ENCODE measurements around the gene S100A8.
"Not testable (repeated sequence)": the region's sequence is repeated elsewhere in the genome, so short reads cannot be mapped to it uniquely, and the experiment has no call there.

The S100A8 gene

DNA sequence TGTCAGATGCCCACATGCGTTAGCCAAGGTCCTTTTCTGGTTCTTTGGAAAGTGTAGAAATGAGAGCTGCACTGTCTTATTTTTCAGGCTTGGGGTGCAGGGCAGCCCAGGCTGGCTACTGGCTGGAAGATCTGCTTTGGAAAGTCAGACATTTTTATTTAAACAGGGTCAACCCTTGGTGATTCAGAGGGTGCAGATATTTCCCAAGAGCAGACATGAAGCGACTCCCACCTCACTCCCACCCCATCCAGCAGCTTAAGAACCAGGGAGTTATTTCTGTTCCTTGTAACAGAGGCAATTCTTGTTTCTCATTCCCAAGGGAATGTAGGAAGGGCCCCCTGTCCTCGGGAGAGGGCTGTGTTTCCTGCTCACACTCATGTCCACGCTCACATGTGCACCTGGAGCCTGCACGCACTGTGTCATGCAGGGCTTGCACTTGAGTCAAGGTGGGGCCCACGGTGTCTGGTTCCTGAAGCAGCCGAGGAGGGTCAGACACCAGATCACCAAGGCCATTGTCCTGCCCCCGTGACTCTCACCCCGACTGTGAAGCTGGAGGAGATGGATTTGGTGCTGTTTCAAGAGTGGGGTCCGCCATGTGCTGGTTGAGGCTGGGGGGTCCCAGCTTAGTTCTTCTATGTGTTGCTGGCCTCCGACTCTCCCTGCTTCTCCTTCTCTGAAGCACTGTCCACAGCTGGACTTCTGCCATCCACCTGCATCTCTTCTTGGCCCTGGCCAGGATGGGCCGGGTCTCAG is 26.4 kb upstream of the S100A8 start:
- DNase-seq (ENCODE audit: extremely low read depth in 1 of 2, low read depth in 1 of 2), result no peak

DNA sequence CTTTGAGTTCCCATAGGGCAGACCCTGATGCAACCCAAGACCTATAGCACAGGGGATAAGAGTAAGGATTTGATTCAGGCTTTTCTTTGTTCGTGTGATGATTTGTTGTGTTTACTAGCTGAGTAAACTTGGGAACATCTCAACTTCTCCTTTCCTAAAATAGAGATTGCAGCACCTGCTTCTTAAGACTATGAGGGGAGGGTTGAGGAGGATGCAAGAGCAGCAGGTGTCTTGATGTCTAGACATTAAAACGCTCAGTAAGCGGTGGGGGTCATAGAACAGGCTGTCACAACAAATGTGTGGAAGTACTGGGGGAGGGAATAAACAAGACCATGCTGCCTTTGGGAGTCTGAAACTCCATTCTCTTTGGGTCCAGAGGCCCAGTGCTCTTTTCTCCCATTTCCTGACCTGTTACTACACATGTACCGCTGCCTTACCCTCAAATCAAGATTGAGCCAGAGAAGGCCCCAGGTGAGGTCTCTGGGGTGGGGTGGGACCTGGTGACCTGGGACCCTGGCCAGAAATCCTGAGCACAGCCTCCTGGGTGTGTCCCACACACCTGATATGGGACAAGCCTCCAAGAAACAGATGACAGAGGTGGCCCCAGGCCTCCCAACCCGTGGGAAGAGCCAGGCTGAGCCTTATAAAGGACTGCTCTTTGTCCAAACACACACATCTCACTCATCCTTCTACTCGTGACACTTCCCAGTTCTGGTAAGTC is 25.1 kb upstream of the S100A8 start, which contains the start of gene S100A7A:
TSS of gene S100A7A (plus strand) at position 671 of the 721 bp plus-strand sequence. CDS start 1,563 bp downstream, outside the sequence.
- no peak for DNase-seq (ENCODE audit: extremely low read depth in 1 of 2, low read depth in 1 of 2)

DNA sequence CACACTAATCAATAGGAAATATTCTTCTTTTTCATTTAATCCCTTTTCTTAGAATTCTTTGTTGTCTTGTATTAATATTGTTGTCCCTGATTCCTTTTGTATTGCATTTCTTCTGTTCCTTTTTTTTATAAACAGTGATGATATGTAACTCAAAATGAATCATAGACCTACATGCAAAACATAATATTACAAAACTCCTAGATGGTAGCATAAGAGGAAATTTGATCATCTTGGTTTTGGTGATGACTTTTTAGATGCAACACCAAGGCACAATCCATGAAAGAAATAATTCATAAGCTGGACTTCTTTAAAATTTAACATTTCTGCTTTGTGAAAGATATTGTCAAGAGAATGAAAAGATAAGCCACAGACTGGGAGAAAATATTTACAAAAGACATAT is 23.1 kb upstream of the S100A8 start:
- DNase-seq (ENCODE audit: extremely low read depth in 1 of 2, low read depth in 1 of 2), result not testable (repeated sequence)

DNA sequence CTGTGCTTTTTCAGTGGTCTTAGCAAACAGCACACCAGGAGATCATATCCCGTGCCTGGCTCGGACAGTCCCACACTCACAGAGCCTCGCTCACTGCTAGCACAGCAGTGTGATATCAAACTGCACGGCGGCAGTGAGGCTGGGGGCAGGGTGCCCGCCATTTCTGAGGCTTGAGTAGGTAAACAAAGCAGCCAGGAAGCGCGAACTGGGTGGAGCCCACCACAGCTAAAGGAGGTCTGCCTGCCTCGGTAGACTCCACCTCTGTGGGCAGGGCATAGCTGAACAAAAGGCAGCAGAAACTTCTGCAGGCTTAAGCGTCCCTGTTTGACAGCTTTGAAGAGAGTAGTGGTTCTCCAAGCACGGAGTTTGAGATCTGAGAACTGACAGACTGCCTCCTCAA is 16.4 kb upstream of the S100A8 start:
- not testable (repeated sequence) for DNase-seq (ENCODE audit: extremely low read depth in 1 of 2, low read depth in 1 of 2)

DNA sequence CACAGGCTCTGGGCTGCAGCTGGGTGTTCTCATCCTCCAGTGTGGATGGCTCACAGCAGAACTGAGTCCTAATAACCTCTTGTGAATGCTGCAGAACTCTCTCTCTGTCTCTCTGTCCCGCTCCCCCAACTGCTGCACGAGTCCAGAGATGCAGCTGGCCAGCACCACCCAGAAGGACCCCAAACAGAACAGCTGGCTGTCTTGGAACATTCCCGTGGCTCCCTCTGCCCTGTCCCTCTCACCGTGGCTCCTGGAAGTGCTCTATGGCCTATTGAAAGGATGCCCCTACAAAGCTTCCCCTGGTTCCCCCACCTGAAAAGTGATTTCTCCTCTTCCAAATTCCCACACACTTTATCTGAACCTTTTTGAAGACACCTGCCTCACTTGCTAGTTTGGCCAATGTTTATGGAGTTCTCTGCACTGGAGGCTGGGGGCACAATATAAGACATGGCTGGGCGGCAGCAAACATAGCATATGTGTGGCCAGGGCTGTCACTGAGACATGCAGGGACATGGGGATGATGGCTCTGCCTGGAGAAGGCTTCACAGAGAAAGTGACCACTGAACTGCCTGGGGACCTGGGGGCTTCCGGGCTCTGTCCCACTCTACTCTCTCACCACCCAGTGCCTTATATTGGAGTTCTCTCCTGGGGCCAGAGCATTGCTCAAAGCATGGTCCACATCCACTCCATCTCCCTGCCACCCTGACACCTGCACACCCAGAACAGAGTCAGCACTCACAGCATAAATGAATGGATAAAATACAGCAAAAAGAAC is 15.1 kb upstream of the S100A8 start:
- not testable (repeated sequence) for DNase-seq (ENCODE audit: extremely low read depth in 1 of 2, low read depth in 1 of 2)

DNA sequence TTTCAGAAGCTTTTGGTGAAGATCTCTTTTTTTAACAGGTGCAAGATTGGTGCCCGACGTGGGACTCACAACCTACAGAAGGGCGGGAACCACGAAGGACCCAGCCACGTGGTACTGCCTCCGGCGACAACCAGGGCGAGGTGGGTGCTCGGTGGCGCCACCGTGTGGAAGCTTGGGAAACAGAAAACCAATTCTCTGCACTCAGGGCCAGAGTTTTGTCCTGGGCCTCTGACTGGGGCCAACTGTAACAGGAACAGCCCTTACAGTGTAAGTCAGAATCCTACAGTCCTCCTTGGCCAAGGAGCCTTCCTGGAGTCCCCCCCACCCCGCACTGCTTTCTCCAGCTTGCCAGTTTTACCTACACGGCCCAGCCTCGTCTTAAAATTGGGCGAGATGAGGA is 13.9 kb upstream of the S100A8 start:
- DNase-seq (ENCODE audit: extremely low read depth in 1 of 2, low read depth in 1 of 2), result peak in 1 of 2 donors; percentile 23

DNA sequence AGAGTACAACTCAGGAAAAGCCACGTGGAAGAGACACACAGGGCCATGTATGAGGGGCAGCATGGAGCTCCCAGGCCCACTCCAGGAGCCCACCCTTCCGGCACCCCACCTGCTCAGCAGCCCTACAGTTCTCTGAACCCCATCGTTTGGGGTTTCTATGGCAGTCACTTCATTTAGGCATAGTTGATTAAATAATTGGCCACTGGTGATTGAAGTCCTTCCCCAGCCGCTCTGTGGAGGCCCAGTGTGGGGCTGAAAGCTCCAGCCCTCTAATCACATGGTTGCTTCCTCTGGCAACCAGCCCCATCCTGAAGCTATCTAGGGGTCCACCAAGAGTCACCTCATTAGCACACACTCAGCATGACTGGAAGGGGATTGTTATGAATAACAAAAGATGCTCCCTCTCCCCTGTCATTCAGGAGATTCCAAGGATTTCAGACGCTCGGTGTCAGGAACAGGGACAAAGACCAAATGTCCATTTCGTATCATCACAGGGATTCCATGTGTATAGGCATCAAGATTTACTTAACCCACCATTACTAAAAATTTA is 13.3 kb upstream of the S100A8 start:
- DNase-seq (ENCODE audit: extremely low read depth in 1 of 2, low read depth in 1 of 2), result no peak

DNA sequence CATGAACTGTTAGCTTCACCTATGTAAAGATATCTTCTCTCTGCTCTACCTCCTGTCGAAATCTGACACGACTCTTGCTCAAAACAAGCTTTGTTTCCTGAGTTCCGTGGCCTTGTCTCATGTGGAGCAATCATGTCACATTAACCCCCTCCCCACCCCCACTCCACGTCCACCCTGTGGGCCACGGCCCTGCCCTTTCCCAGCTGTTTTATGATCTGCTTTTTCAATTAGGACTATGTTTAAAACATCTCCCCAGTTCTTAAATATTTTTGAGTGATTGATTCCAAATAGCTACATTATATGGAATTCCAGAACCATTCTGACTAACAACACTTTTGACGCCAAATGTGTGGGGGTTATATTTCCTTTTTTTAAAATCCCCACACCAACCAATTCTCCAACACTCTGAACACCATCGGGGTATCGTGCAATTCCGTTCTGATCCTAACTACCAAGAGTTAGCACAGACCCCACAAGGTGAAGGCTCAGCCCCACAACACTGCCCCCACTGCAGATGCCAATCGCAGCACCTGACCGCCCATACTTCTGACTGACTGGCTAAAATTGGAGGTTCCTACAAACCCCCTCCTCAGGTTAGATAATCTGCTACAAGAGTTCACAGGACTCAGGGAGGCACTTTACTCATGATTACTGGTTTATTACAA is 12.7 kb upstream of the S100A8 start:
- no peak for DNase-seq (ENCODE audit: extremely low read depth in 1 of 2, low read depth in 1 of 2)

DNA sequence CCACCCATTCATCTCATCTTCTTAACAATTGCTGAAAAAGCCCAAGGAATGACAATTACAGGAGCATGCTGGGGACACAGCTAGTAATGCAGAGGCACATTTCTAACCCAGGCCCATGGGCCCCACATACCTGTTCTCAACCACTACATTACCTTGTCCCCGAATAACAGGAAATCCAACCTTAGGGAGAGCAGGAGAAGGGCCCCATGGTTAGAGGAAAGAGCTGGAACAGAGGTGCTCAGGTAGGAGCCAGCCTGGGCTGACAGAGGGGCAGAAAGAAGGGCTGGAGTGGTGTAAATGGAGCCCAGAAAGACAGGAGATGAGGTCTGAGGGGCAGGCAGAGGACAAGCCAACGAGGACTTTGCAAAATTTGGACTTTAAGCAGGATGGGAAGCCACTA is 11.4 kb upstream of the S100A8 start:
- no peak for DNase-seq (ENCODE audit: extremely low read depth in 1 of 2, low read depth in 1 of 2)

DNA sequence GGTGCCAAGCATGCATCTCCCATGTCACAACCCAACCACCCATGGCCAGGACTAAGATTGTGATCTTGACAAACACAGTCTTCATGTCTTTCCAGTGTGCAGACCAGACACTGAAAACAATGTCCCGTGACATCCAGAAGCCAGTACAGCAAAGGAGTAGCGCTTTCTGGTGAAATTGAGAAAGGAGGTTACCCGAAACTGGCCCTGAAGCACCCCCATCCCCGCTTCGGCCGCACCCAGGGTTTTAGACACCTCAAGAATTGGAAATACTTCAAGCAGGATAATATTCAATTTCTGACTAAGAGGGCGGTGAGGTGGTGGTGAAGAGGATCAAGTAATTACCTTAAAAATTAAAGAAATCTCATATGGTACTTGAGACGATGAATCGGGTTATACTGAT is 10.6 kb upstream of the S100A8 start:
- no peak for DNase-seq (ENCODE audit: extremely low read depth in 1 of 2, low read depth in 1 of 2)

DNA sequence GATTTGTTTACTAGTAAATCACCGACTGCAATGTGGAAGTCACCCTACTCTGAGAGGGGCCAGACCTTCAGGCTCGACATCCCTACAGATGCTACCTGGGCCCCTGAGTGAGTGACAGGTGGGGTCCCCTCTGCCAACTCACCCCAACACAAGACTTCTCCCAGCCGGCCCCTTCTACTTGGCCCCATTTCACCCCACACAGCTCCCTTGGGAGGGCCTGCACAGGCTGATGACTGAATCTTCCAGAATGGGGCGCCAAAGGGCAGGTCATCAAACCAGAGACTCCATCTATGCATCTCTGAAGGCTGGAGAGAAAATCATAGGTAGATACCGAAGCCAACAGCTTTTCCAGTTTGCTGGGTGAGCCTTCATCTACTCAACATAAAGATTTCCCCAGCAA is 9.4 kb upstream of the S100A8 start:
- no peak for DNase-seq (ENCODE audit: extremely low read depth in 1 of 2, low read depth in 1 of 2)

DNA sequence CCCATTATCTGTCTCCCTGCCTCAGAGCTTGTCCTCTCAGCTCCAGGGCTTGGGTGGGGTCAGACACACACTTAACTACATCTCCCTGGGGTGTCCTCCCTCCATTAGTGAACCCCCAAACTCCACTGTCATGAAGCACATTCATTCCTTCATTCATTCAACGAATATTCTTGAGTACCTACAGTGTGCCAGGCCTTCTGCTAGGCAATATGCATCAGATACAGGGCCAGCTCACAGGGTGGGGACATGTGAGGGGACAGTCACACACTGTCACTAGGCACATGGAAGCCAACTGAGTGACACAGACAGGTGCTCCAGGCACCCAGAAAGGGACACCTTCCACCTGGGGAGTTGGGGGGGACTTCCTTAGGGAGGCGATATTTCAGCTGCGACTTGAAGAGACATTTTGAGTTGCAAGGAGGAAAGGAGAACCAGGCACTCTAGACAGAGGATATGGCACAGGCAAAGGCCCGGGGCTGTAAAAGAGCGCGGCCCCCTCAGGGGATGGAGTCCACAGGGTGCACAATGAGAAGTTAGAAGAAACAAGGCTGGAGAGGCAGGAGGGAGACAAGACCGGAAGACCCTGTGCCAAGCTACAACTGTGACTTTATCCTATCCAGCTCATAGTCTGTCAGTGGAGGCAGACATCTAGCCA is 8.7 kb upstream of the S100A8 start:
- DNase-seq (ENCODE audit: extremely low read depth in 1 of 2, low read depth in 1 of 2), result no peak

DNA sequence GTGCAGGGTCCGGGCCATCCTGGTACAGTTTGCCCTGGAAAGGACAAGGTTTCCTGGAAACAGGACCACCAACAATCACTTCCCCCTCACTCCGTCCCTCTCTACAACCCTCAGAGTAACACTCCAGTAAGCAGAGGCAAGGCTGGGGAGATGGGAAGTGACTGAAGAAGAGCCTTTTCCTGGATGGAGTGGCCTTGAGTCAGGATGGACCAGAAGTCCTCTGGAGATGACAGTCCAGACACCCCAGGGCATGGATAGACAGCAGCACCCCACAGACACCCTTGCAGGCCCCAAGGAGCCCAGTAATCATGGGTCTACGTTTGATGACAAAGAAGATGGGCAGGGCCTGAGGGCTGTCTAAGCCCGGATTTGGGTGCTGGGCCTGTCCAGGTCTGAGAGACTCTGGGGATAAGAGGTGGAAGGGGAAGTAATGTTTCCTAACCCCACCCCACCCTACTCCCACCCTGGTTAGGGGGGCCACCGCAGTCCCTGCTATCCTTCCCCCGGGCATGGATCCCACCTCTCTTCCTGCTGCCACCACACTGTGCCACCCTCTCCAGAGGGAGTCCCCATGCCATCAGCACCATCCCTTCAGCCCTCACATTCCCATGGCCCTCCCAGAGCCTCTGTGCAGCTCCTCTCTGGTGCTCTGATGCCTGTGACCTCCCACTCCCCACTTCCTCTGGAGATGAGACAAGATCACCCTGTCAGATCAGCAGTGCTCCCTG is 7.2 kb upstream of the S100A8 start:
- no peak for DNase-seq (ENCODE audit: extremely low read depth in 1 of 2, low read depth in 1 of 2)

DNA sequence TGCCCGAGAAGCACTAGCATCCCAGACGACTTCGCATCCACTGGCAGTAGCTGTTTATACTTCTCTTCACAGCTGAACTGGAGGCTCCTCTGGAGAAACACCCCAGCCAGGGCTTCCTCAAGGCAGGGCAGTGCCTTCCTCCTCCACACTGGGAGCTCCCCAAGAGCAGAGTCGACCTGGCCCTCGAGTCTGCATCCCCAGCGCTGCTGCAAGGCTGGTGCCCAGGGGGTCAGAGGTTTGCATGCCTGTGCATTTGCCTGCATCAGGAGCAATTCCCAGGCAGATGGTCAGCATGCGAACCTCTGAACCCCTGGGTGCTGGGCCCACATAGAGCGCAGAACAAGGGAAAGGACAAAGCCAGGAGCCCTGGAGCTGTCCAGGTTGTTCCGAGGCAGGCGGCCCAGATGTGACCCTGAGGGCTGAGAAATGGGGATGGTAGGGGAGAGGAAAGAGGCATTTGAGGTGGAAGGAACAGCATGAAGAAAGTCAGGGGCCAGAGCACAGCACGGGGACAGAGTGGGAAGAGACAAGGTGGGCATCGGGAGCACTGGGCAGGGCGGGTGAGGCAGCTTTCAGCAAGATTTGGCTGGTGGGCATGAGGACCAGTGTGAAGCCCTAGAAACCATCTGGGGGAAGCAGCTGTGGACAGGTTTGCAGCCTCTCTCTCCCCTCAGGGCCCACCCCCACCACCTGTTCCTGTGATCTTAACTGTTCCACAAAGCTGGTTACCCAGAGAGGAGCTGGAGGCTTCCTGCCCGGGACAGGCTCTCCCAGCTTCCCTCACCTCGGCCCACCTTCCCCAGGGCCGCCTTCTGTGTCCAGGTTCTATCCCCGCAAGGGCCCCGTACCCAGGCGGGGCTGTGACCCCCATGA is 6.4 kb upstream of the S100A8 start:
- no peak for DNase-seq (ENCODE audit: extremely low read depth in 1 of 2, low read depth in 1 of 2)

DNA sequence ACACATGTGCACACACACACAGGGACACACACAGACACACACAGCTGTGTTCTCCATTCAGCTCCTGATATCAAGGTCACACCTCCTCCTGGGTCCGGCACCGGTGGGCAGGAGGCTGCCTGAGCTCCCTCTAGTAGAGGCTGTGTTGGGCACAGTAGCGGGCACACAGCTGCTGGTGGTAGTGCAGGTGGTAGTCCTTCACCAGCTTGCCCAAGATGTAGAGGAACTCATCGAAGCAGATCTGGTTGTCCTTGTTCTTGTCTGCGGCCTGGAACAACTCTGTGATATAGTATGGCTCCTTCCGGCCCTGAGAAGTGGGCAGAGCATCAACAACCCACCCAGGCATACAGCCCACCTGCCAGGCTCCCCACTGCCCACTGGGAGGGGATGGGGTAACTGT is 5.6 kb upstream of the S100A8 start:
- no peak for DNase-seq (ENCODE audit: extremely low read depth in 1 of 2, low read depth in 1 of 2)

DNA sequence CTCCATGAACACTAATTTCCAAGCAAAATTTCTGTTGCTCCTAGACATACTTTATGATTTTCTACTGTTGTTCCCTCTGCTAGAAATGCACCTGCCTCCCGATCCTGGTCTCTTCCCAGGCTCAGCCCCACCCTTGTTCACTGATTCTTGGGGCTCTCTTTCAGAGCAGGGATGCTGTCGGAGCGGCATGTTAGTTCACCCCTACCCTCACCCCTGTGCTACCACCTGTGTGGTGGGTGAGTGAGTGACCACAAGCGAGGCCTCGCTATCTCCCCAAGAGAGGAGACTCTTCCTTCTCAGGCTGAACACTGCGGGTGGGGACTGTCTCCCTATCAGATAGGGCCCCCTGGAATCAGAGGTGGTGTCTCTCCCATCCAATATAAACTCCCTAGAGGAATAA is 4.9 kb upstream of the S100A8 start:
- DNase-seq (ENCODE audit: extremely low read depth in 1 of 2, low read depth in 1 of 2), result no peak

DNA sequence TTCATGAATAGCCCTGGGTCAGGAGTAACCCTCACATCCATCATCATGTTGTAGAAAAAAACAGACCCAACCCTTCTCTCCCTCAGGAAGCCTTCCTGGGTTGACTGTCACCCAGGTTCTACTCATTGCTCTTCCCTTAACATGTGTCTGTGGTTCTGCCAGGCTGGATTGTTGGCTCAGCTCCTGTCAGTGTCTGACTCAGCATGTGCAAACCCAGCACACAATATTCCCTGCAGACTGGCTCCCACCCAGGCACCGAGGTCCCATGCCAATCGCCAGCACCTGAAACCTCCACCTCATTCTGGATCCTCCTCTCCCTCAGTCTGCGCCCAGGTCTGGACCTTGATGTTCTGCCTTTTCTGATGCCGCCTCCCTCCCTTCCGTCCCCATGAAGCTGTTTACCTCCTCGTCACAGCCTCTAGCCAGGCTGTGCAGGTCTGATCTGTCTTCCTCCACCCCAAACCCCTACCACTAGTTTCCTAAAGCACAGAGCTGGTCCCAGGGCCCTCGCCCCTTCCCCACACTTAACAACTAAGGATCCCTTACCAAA is 4.3 kb upstream of the S100A8 start:
- DNase-seq (ENCODE audit: extremely low read depth in 1 of 2, low read depth in 1 of 2), result no peak

DNA sequence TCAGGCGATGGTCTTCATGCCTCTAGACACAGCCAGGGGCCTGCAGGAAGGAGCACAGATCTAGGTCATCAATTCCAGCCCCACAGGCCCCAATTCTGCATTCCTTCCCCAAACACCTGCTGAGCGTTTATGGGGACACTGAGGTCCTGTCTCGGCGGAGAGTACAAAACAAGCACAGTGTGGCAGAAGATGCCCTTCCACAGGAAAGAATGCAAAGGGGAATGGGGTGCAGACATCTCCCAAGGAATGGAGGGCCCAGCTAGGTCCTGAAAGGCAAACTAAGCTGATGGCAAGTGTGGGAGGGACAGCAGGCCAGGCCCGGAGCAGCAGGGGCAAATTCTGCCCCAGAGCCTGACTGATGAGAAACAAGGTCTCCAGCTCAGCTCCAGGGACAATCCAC is 3.5 kb upstream of the S100A8 start:
- no peak for DNase-seq (ENCODE audit: extremely low read depth in 1 of 2, low read depth in 1 of 2)
